H1 (cell line): ENCODE results near the gene YIF1B. TPM values are rescaled to one million over a fixed set of nuclear protein-coding genes. Genes with fewer than 3 reads are reported as not detected.
A peak's percentile ranks its signal among the peaks of the same experiment; 100 is the strongest.

Source experiments
- ASH2L ChIP-seq: fragments of 200-600, 300-600 bp; sonication (generic); IDR thresholded peaks from one replicate; pipeline ENCODE4 v1.7.1; 2017; ENCODE audit warnings: low read length
- ATF2 ChIP-seq: IDR thresholded peaks from 2 replicates; pipeline ENCODE4 v1.6.1; 2012; ENCODE audit warnings: low read length, inconsistent platforms
- BCL11A ChIP-seq, 2 experiments: IDR thresholded peaks; one replicate each; pipeline ENCODE4 v1.6.1; 2011; ENCODE audit warnings: low read depth in 2 of 2, low read length in 2 of 2, mild to moderate bottlenecking in 2 of 2
- CBX5 ChIP-seq: fragments of 300-800, 300-1000 bp; sonication (generic); IDR thresholded peaks from 2 replicates; pipeline ENCODE4 v1.7.1; 2016; ENCODE audit warnings: antibody characterized with exemption, low read length, low read depth
- CHD1 ChIP-seq: IDR thresholded peaks from 2 replicates; pipeline ENCODE4 v1.6.1; 2012; ENCODE audit warnings: low read depth, low read length, improper control_type of control experiment
- CTCF ChIP-seq, 3 experiments: IDR thresholded peaks; 1 replicate in 2 of 3; 2 replicates in 1 of 3; pipeline versions ENCODE4 v1.5.1 to v1.6.1; 2011; ENCODE audit warnings: low read length in 3 of 3, mild to moderate bottlenecking in 3 of 3, inconsistent platforms in 2 of 3, low read depth in 1 of 3, moderate library complexity in 1 of 3; ENCODE audit not compliant: insufficient read depth in 1 of 3; ENCODE audit errors: control extremely low read depth in 1 of 3
- EGR1 ChIP-seq: IDR thresholded peaks from 2 replicates; pipeline ENCODE4 v1.6.1; 2011; ENCODE audit warnings: low read depth, low read length, borderline replicate concordance
- JUND ChIP-seq: IDR thresholded peaks from 2 replicates; pipeline ENCODE4 v1.6.1; 2011; ENCODE audit warnings: mild to moderate bottlenecking, improper control_type of control experiment, low read length
- KDM5A ChIP-seq: fragments of 200-600 bp; IDR thresholded peaks from 2 replicates; pipeline ENCODE4 v1.7.1; 2012; ENCODE audit warnings: mild to moderate bottlenecking, low read length, inconsistent platforms, mixed read lengths
- NRF1 ChIP-seq: IDR thresholded peaks from 2 replicates; pipeline ENCODE4 v1.6.1; 2011; ENCODE audit warnings: mild to moderate bottlenecking, low read depth, low read length, improper control_type of control experiment
- POLR2A ChIP-seq, 2 experiments: IDR thresholded peaks; 1 replicate in 1 of 2; 2 replicates in 1 of 2; pipeline ENCODE4 v1.6.1; 2011; ENCODE audit warnings: low read depth in 2 of 2, low read length in 2 of 2, mild to moderate bottlenecking in 2 of 2; ENCODE audit errors: control extremely low read depth in 1 of 2
- RAD21 ChIP-seq, 2 experiments: IDR thresholded peaks in 1 of 2; conservative IDR thresholded peaks in 1 of 2; 2 replicates each; pipeline ENCODE4 v1.6.1; 2011; ENCODE audit warnings: low read depth in 2 of 2, low read length in 2 of 2, improper control_type of control experiment in 1 of 2, inconsistent platforms in 1 of 2, mild to moderate bottlenecking in 1 of 2, moderate library complexity in 1 of 2
- RBBP5 ChIP-seq: IDR thresholded peaks from 2 replicates; pipeline ENCODE4 v1.7.1; 2012; ENCODE audit warnings: low read depth, mild to moderate bottlenecking, inconsistent platforms, low read length, moderate library complexity, borderline replicate concordance
- SIN3A ChIP-seq, 2 experiments: IDR thresholded peaks in 1 of 2; conservative IDR thresholded peaks in 1 of 2; 2 replicates each; pipeline ENCODE4 v1.6.1; 2011 to 2012; ENCODE audit warnings: low read length in 2 of 2, improper control_type of control experiment in 1 of 2, low read depth in 1 of 2, mild to moderate bottlenecking in 1 of 2
- SIX5 ChIP-seq: IDR thresholded peaks from 2 replicates; pipeline ENCODE4 v1.6.1; 2011; ENCODE audit warnings: mild to moderate bottlenecking, low read depth, low read length
- SP4 ChIP-seq: IDR thresholded peaks from 2 replicates; pipeline ENCODE4 v1.6.1; 2012; ENCODE audit warnings: low read length, inconsistent platforms
- USF2 ChIP-seq: IDR thresholded peaks from 2 replicates; pipeline ENCODE4 v1.6.1; 2011; ENCODE audit warnings: low read length, improper control_type of control experiment
- ZNF274 ChIP-seq: IDR thresholded peaks from 2 replicates; pipeline ENCODE4 v1.7.0; 2012; ENCODE audit warnings: low read length, borderline replicate concordance; ENCODE audit errors: extremely low read depth
- polyA plus RNA-seq, 7 experiments: library from polyadenylated mRNA; depleted of rRNA in 3 of 7; stranded (reverse) in 5 of 7; unstranded in 2 of 7; fragments of >200 nt in 5 of 7; fragments of 200-250 nt in 2 of 7; gene quantifications; 1 replicate in 5 of 7; 2 replicates in 1 of 7; 4 replicates in 1 of 7; pipeline versions ENCODE4 v1.2.1 to v1.2.3, GENCODE V29; 2011 to 2013; ENCODE audit warnings: missing spikeins in 2 of 7, mixed read lengths in 2 of 7
- total RNA-seq: library from RNA; stranded (reverse); fragmentation: NEBNext Ultra II Directional; extraction: Animal tissue kit (Norgen Biotek cat#: 25700); gene quantifications from 2 replicates; pipeline ENCODE4 v1.2.1, GENCODE V29; 2021

Gene YIF1B
- total and polyA plus RNA-seq, 2 of the 8 experiments (the other 6 are each of a cell fraction or from before 2014, with no cell fraction given): 89.6 to 305 TPM

GRCh38 chr19:38319421-38320258 lies 3.9 kb upstream of the YIF1B start, which contains the start of gene KCNK6 (continued):
- TF ChIP-seq SP4 (0 out of 2 replicates have a peak, but pooled peaks have one; percentile 34), JUND (no peak), RAD21 (IDR thresholded peaks at IDR 0.05 in 1 of 2, conservative IDR thresholded peaks at IDR 0.05 in 1 of 2; ENCODE audit: low read depth in 2 of 2, low read length in 2 of 2) (no peak), CHD1 (no peak), POLR2A (IDR thresholded peaks at IDR 0.05; ENCODE audit: control extremely low read depth in 1 of 2, low read depth in 2 of 2, low read length in 2 of 2) (peak in 1 of 2 experiments; percentile 55; a peak in 1 of 3 replicates), CTCF (IDR thresholded peaks at IDR 0.05; ENCODE audit: control extremely low read depth in 1 of 3, insufficient read depth in 1 of 3, low read depth in 1 of 3, low read length in 3 of 3) (peak in 1 of 3 experiments; percentile 12; a peak in 1 of 4 replicates), NRF1 (no peak), USF2 (no peak), RBBP5 (peak; percentile 93; the same call in 1 of the 2 replicates), SIX5 (no peak), BCL11A (IDR thresholded peaks at IDR 0.05; ENCODE audit: low read depth in 2 of 2, low read length in 2 of 2) (no peak), SIN3A (conservative IDR thresholded peaks at IDR 0.05 in 1 of 2, IDR thresholded peaks at IDR 0.05 in 1 of 2; ENCODE audit: low read depth in 1 of 2, low read length in 2 of 2) (no peak), CBX5 (no peak), ASH2L (peak; percentile 65), ATF2 (0 out of 2 replicates have a peak, but pooled peaks have one; percentile 30), ZNF274 (no peak), KDM5A (no peak), EGR1 (no peak)
